Memory B cell (primary cell): Measurements from ENCODE around the gene EP400.
"Not testable (repeated sequence)": the region's sequence is repeated elsewhere in the genome, so short reads cannot be mapped to it uniquely, and the experiment has no call there.

ENCODE experiments used
- ATAC-seq: fragments of 150-1000 bp; cut with Tn5 transposase; 2 replicates; pipeline ENCODE4 v1.10.0; 2021; ENCODE audit warnings: low read depth, mild to moderate bottlenecking, moderate library complexity
- DNase-seq, 2 donors: peaks; one replicate each; pipeline ENCODE4 v3.0.0; 2022; ENCODE audit warnings: low spot score in 2 of 2
- H3K27ac Mint-ChIP-seq: one replicate; pipeline ENCODE4 v1.8.0; 2022; ENCODE audit warnings: mild to moderate bottlenecking, moderate library complexity, mixed read lengths
- H3K27me3 Mint-ChIP-seq: one replicate; pipeline ENCODE4 v1.8.0; 2022; ENCODE audit warnings: mixed read lengths
- H3K36me3 Mint-ChIP-seq: one replicate; pipeline ENCODE4 v1.8.0; 2022; ENCODE audit warnings: mild to moderate bottlenecking, mixed read lengths
- H3K4me1 Mint-ChIP-seq: one replicate; pipeline ENCODE4 v1.8.0; 2022; ENCODE audit warnings: mixed read lengths
- H3K4me3 Mint-ChIP-seq: one replicate; pipeline ENCODE4 v1.8.0; 2022; ENCODE audit warnings: mild to moderate bottlenecking, moderate library complexity, mixed read lengths
- H3K9me3 Mint-ChIP-seq: one replicate; pipeline ENCODE4 v1.8.0; 2022; ENCODE audit warnings: mixed read lengths

EP400 gene

DNA sequence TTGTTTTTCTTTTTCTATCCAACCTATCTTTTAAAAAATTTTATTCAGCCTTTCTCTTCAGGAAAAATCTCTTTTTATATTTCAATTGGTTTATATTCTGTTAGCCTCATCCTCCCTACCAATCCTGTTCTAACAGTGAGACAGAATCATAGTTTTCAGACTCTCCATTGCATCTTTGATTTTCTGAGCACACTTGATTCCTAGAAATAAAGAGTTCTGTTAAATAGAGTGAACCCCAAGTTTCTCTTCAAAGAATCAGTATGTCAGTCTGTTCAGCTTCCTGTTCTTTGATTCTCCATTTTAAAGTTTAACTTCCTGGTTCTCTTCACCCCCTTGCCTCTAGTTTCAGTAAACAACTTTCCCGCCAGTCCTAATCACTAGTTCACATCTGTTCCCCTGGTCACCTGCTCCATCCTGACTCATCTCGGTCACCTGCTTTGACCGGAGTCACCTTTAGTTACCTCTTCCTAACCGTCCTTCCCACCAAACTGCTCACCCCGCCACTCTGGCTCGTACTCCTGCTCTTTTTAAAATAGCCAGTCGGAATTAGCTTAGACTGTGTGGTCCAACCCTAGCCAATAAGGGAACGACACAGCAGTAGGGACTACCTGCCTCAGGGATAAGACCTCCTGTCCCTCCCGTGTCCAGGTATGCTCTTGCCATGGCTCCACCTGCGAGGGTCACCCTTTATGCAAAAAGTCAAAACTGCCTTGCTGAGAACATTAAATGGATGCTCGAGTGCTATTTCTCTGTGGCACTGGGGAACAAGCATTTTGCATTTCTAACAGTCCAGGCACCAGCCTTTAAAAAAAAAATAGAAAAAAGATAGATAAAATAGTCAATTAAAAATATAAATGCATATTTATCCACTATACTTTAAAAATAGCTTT is 146.0 kb downstream of the EP400 start:
- Mint-ChIP-seq H3K36me3 (peaks cover 26% of the 10 kb centered on the region), H3K27me3 (no peaks in the 10 kb centered on the region), H3K4me3 (no peak overlapping the region), H3K27ac (no peak overlapping the region), H3K4me1 (peaks cover 4% of the 10 kb centered on the region), H3K9me3 (no peaks in the 10 kb centered on the region)
- ATAC-seq = no peak
- no peak for DNase-seq

DNA sequence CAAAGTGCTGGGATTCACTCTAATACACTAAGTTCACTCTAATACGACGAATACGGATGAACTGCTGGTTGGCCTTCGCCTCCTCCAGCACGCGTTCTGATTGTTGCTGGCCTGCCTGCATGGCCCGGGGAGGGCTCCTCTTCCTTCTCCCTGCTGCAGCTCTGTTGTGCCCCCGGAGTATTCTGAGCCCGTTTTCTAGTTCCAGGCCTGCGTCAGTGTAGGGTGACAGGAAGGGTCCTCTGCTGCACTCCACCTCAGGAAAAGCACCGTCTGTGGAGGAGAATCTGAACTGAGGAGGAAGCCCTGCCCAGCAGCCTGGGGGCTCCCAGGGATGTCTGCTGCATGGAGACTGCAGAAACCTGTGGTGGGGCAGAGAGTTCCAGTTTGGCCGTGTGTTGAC is 150.0 kb downstream of the EP400 start:
- peaks cover 4% of the 10 kb centered on the region for H3K4me1 Mint-ChIP-seq
- DNase-seq (no peak), ATAC-seq (no peak)
- H3K27me3 Mint-ChIP-seq = no peaks in the 10 kb centered on the region
- H3K36me3 Mint-ChIP-seq = peaks cover 23% of the 10 kb centered on the region
- H3K9me3 Mint-ChIP-seq = no peaks in the 10 kb centered on the region
- H3K27ac Mint-ChIP-seq = no peak overlapping the region
- H3K4me3 Mint-ChIP-seq = no peak overlapping the region

DNA sequence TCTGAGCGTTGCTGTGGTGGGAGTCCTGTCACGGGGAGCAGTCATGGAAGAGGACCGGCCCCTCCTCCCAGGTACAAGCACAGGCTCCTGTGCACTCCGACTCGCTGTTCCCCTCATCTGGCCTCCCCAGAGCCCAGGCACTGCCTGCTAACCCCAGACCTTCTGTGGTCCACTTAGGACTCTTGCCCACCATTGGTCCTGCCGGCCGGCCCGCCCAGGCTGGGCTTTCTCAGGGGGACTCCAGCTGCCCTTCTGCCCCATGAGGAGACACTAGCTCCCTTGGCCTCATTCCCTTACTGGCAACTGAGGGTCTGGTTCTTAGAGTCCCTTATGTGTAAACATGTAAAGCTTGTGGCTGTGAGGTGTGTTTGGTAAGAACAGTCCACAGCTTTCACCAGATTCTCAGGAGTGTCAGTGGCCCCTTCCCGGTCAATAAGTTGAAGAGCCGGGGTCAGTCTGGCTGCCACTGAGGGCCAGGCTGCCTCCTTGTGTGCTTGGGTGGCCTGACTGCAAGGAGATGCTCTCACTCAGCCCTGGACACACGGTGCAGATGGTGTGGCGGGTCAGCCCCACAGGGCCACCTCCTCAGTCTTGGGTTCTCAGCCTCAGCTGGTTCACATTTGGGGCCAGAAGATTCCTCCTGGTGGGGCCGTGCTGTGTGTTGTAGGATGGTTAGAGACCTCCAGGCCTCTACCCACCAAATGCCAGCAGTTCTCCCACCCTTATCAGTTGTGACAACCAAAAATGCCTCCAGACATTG is 150.7 kb downstream of the EP400 start:
- no peaks in the 10 kb centered on the region for H3K27me3 Mint-ChIP-seq
- H3K36me3 Mint-ChIP-seq = peaks cover 24% of the 10 kb centered on the region
- no peak for DNase-seq
- ATAC-seq = no peak
- peaks cover 4% of the 10 kb centered on the region for H3K4me1 Mint-ChIP-seq
- H3K9me3 Mint-ChIP-seq = no peaks in the 10 kb centered on the region
- no peak overlapping the region for H3K4me3 Mint-ChIP-seq
- H3K27ac Mint-ChIP-seq = no peak overlapping the region

GRCh38 chr12:132102297-132102696 is 152.6 kb downstream of the EP400 start:
- H3K27ac Mint-ChIP-seq = no peak overlapping the region
- no peak overlapping the region for H3K4me3 Mint-ChIP-seq
- DNase-seq (no peak), ATAC-seq (no peak)
- no peaks in the 10 kb centered on the region for H3K4me1 Mint-ChIP-seq
- H3K27me3 Mint-ChIP-seq = no peaks in the 10 kb centered on the region
- H3K9me3 Mint-ChIP-seq = no peaks in the 10 kb centered on the region
- H3K36me3 Mint-ChIP-seq = peaks cover 10% of the 10 kb centered on the region

DNA sequence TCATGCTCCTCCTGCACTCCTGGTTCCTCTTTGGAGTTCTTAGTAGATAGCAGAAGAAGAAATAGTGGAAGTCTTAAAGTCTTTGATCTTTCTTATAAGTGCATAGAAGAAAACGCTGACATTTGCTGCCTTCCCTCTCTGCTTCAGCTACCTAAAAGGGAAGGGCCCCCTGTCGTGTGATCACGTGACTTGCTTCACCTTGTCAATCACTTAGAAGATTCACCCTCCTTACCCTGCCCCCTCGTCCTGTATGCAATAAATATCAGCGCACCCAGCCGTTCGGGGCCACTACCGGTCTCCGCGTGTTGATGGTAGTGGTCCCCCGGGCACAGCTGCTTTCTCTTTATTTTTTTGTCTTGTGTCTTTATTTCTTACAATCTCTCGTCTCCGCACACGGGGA is 153.3 kb downstream of the EP400 start:
- H3K4me1 Mint-ChIP-seq, ATAC-seq, H3K9me3 Mint-ChIP-seq, H3K36me3 Mint-ChIP-seq, H3K27me3 Mint-ChIP-seq, H3K4me3 Mint-ChIP-seq, H3K27ac Mint-ChIP-seq, DNase-seq: not testable (repeated sequence)

GRCh38 chr12:132103542-132104308 is 154.0 kb downstream of the EP400 start:
- H3K36me3 Mint-ChIP-seq = peaks cover 7% of the 10 kb centered on the region
- H3K27ac Mint-ChIP-seq = no peak overlapping the region

DNA sequence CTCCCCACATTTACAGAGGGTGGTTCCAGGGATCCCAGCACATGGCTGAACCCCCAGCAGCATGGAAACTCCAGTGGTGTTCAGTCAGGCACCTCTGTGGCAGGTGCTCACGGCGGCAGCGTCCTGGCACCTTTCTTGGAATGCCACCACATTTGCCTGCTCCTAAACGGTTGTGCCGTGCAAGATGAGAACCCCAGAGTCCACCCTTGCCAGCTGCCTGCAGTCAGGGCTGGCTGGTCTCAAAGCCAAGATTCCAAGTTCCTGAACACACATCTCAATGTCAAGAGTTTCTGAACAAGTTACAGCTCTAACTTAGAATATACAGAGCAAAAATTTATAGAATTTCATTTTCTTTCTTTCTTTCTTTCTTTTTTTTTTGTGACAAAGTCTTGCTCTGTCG is 155.7 kb downstream of the EP400 start:
- Mint-ChIP-seq H3K9me3 (no peaks in the 10 kb centered on the region), H3K4me3 (no peak overlapping the region), H3K4me1 (peaks cover 2% of the 10 kb centered on the region), H3K27ac (no peak overlapping the region), H3K36me3 (peaks cover 11% of the 10 kb centered on the region), H3K27me3 (no peaks in the 10 kb centered on the region)
- no peak for ATAC-seq
- DNase-seq = no peak

More at GRCh38 chr12:132103542-132104308, 154.0 kb downstream of the EP400 start:
- DNase-seq = no peak
- H3K9me3 Mint-ChIP-seq = no peaks in the 10 kb centered on the region
- H3K27me3 Mint-ChIP-seq = no peaks in the 10 kb centered on the region
- H3K4me3 Mint-ChIP-seq = no peak overlapping the region
- no peak for ATAC-seq
- no peaks in the 10 kb centered on the region for H3K4me1 Mint-ChIP-seq

GRCh38 chr12:132106921-132107320 is 157.2 kb downstream of the EP400 start:
- Mint-ChIP-seq H3K9me3 (no peaks in the 10 kb centered on the region), H3K27me3 (no peaks in the 10 kb centered on the region), H3K4me1 (peaks cover 2% of the 10 kb centered on the region), H3K36me3 (peaks cover 17% of the 10 kb centered on the region), H3K4me3 (no peak overlapping the region), H3K27ac (no peak overlapping the region)
- DNase-seq (no peak), ATAC-seq (no peak)

DNA sequence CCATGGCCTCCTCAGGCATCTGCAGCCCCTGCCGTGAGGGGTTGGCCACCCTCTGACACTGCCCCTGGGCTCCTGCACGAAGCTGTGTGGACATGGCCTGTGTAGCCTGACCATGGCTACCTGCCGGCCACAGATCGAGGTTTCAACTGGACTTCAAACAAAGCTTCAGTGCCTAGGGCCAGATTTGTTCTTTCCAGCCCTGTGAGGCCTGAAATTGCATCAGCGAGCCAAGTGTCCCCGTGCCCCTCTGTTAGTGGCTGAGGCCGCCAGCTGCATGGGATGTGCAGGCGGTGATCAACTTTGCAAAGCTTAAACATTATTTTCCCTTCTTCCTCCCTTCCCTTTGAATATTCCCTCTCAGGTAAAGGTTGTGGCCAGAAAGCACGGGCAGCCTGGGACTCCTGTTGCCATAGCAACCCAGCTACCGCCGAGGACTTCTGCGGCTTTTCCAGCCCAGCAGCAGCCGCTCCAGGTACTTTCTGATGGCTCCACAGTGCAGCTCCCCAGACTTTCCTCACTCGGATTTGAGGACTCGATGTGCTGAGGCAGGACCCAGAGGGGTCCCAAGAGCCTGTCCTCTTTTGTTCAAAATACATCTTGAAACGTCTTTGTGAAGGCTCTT is 158.6 kb downstream of the EP400 start:
- ATAC-seq (no peak), DNase-seq (no peak)
- H3K27me3 Mint-ChIP-seq = no peaks in the 10 kb centered on the region
- no peaks in the 10 kb centered on the region for H3K9me3 Mint-ChIP-seq
- H3K27ac Mint-ChIP-seq = no peak overlapping the region
- H3K4me3 Mint-ChIP-seq = no peak overlapping the region
- H3K4me1 Mint-ChIP-seq = peaks cover 2% of the 10 kb centered on the region
- peaks cover 18% of the 10 kb centered on the region for H3K36me3 Mint-ChIP-seq

DNA sequence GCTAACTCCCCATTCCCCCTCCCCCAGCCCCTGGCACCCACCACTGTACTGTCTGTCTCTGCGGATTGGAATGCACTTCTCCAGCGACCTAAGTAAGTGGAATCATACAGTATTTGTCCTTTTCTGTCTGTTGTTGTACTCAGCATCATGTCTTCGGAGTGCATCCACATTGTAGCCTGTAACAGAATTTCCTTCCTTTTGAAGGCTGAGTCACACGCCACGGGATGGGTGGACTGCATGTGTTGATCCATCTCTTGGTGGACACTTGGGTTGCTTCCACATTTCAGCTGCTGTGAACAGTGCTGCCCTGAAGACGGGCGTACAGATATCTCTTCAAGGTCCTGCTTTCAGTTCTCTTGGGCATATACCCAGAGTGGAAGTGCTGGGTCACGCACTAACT is 160.0 kb downstream of the EP400 start:
- DNase-seq (no peak), ATAC-seq (no peak)
- Mint-ChIP-seq H3K27ac (no peak overlapping the region), H3K9me3 (no peaks in the 10 kb centered on the region), H3K36me3 (peaks cover 21% of the 10 kb centered on the region), H3K4me3 (no peak overlapping the region), H3K4me1 (peaks cover 2% of the 10 kb centered on the region), H3K27me3 (no peaks in the 10 kb centered on the region)

- ATAC-seq = no peak
- no peak for DNase-seq
- Mint-ChIP-seq H3K27me3 (no peaks in the 10 kb centered on the region), H3K4me1 (peaks cover 2% of the 10 kb centered on the region), H3K9me3 (no peaks in the 10 kb centered on the region), H3K36me3 (peaks cover 20% of the 10 kb centered on the region), H3K27ac (no peak overlapping the region), H3K4me3 (no peak overlapping the region)
Measured at GRCh38 chr12:132110677-132111076, 160.9 kb downstream of the EP400 start.

DNA sequence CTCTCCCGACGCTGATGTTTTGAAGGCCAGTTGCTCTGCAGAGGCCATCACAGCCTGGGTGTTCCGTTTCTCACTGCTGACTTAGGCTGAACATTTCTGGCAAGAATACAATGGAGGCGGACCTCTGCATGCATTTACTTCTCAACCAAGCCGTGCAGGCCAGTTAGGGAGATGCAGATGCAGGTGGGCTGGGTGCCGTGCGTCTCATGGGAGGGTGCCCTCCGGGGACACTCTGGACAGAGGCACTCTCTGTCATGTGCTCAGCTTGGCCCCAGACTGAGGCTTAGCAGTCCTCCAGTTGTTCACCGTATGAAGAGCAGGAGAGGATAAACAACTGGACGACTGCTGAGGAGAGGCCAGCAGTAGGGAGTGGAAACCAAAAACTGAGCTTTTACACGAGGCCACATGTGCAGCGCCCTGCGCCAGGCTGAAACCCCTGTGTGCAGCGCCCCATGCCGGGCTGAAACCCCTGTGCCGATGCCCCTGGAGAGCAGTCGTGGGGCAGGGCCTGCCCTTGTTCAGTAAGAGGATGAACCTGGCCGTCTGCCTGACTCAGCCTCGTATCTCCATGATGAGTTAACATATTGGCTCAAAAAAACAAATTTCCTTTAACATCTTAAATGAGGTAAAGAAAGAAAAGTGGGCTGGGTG is 162.0 kb downstream of the EP400 start:
- ATAC-seq (no peak), DNase-seq (no peak)
- H3K36me3 Mint-ChIP-seq = peaks cover 20% of the 10 kb centered on the region
- no peaks in the 10 kb centered on the region for H3K9me3 Mint-ChIP-seq
- no peaks in the 10 kb centered on the region for H3K27me3 Mint-ChIP-seq
- peaks cover 2% of the 10 kb centered on the region for H3K4me1 Mint-ChIP-seq
- no peak overlapping the region for H3K4me3 Mint-ChIP-seq
- H3K27ac Mint-ChIP-seq = peak overlapping the region; percentile 53

GRCh38 chr12:132114667-132115066 is 164.9 kb downstream of the EP400 start:
- Mint-ChIP-seq H3K36me3 (peaks cover 13% of the 10 kb centered on the region), H3K4me1 (no peaks in the 10 kb centered on the region), H3K27me3 (no peaks in the 10 kb centered on the region), H3K4me3 (no peak overlapping the region), H3K9me3 (no peaks in the 10 kb centered on the region), H3K27ac (no peak overlapping the region)
- no peak for DNase-seq
- no peak for ATAC-seq
